ENCODE results near the gene RCHY1.
A peak's percentile ranks its signal among the peaks of the same experiment; 100 is the strongest.
"Not testable (repeated sequence)": the region's sequence is repeated elsewhere in the genome, so short reads cannot be mapped to it uniquely, and the experiment has no call there.

The RCHY1 gene

GRCh38 chr4:75519452-75519851 is 5.2 kb upstream of the RCHY1 start:
- H3K4me3 ChIP-seq (ENCODE audit: insufficient read depth, low read depth, low read length); H3K4me1 ChIP-seq (ENCODE audit: control insufficient read depth, insufficient read depth, low read length); H3K9me3 ChIP-seq (ENCODE audit: control insufficient read depth, low read length); H3K27me3 ChIP-seq (ENCODE audit: control insufficient read depth, insufficient read depth, low read length, poor library complexity, severe bottlenecking); H3K27ac ChIP-seq (ENCODE audit: insufficient read depth, low read depth, low read length, poor library complexity, severe bottlenecking): not testable (repeated sequence)
- WGBS, 2 experiments = 75 to 100% methylated on average over 1 of the region's 7 CpGs
- peaks cover 20% of the 10 kb centered on the region for H3K36me3 ChIP-seq (ENCODE audit: control insufficient read depth, insufficient read depth, low read length)

- H3K4me1 ChIP-seq (ENCODE audit: control insufficient read depth, insufficient read depth, low read length) = peaks cover 15% of the 10 kb centered on the region
- no peaks in the 10 kb centered on the region for H3K27me3 ChIP-seq (ENCODE audit: control insufficient read depth, insufficient read depth, low read length, poor library complexity, severe bottlenecking)
- H3K9me3 ChIP-seq (ENCODE audit: control insufficient read depth, low read length) = no peaks in the 10 kb centered on the region
- no peak overlapping the region for H3K4me3 ChIP-seq (ENCODE audit: insufficient read depth, low read depth, low read length)
- no peak overlapping the region for H3K27ac ChIP-seq (ENCODE audit: insufficient read depth, low read depth, low read length, poor library complexity, severe bottlenecking)
- peaks cover 14% of the 10 kb centered on the region for H3K36me3 ChIP-seq (ENCODE audit: control insufficient read depth, insufficient read depth, low read length)
- 100% methylated on average over 1 of the region's 1 CpG; no CpG with 5 or more reads in 1 of the 2 experiments for WGBS, 2 experiments
These were observed 1.9 kb upstream of the RCHY1 start for GRCh38 chr4:75516144-75516543.

- Histone ChIP-seq H3K36me3 (ENCODE audit: control insufficient read depth, insufficient read depth, low read length) (peaks cover 14% of the 10 kb centered on the region), H3K9me3 (ENCODE audit: control insufficient read depth, low read length) (no peaks in the 10 kb centered on the region), H3K27ac (ENCODE audit: insufficient read depth, low read depth, low read length, poor library complexity, severe bottlenecking) (peak overlapping the region; percentile 59), H3K4me1 (ENCODE audit: control insufficient read depth, insufficient read depth, low read length) (peaks cover 15% of the 10 kb centered on the region), H3K4me3 (ENCODE audit: insufficient read depth, low read depth, low read length) (peak overlapping the region; percentile 52), H3K27me3 (ENCODE audit: control insufficient read depth, insufficient read depth, low read length, poor library complexity, severe bottlenecking) (no peaks in the 10 kb centered on the region)
- WGBS, 2 experiments = 80 to 83% methylated on average over 7 to 8 of the region's 9 CpGs
These were observed 878 bp upstream of the RCHY1 start for GRCh38 chr4:75514949-75515612.

- 3 to 6% methylated on average over 11 to 12 of the region's 12 CpGs for WGBS, 2 experiments
- no peak overlapping the region for H3K27ac ChIP-seq (ENCODE audit: insufficient read depth, low read depth, low read length, poor library complexity, severe bottlenecking)
- no peaks in the 10 kb centered on the region for H3K27me3 ChIP-seq (ENCODE audit: control insufficient read depth, insufficient read depth, low read length, poor library complexity, severe bottlenecking)
- H3K4me3 ChIP-seq (ENCODE audit: insufficient read depth, low read depth, low read length) = peak overlapping the region; percentile 52
- no peaks in the 10 kb centered on the region for H3K9me3 ChIP-seq (ENCODE audit: control insufficient read depth, low read length)
- H3K4me1 ChIP-seq (ENCODE audit: control insufficient read depth, insufficient read depth, low read length) = peaks cover 15% of the 10 kb centered on the region
- peaks cover 9% of the 10 kb centered on the region for H3K36me3 ChIP-seq (ENCODE audit: control insufficient read depth, insufficient read depth, low read length)
These were observed 575 bp downstream of the RCHY1 start for GRCh38 chr4:75513526-75514130.

GRCh38 chr4:75512386-75513211 is 1.6 kb downstream of the RCHY1 start:
- Histone ChIP-seq H3K9me3 (ENCODE audit: control insufficient read depth, low read length) (no peaks in the 10 kb centered on the region), H3K4me3 (ENCODE audit: insufficient read depth, low read depth, low read length) (peak overlapping the region; percentile 52), H3K4me1 (ENCODE audit: control insufficient read depth, insufficient read depth, low read length) (peaks cover 15% of the 10 kb centered on the region), H3K36me3 (ENCODE audit: control insufficient read depth, insufficient read depth, low read length) (peaks cover 6% of the 10 kb centered on the region), H3K27me3 (ENCODE audit: control insufficient read depth, insufficient read depth, low read length, poor library complexity, severe bottlenecking) (no peaks in the 10 kb centered on the region), H3K27ac (ENCODE audit: insufficient read depth, low read depth, low read length, poor library complexity, severe bottlenecking) (no peak overlapping the region)
- 33 to 36% methylated on average over 5 of the region's 6 CpGs for WGBS, 2 experiments

- H3K4me1 ChIP-seq (ENCODE audit: control insufficient read depth, insufficient read depth, low read length) = peaks cover 15% of the 10 kb centered on the region
- H3K27ac ChIP-seq (ENCODE audit: insufficient read depth, low read depth, low read length, poor library complexity, severe bottlenecking) = no peak overlapping the region
These were observed 2.4 kb downstream of the RCHY1 start for GRCh38 chr4:75511841-75512240.

GRCh38 chr4:75509592-75509991 is 4.6 kb downstream of the RCHY1 start:
- not testable (repeated sequence) for H3K4me3 ChIP-seq (ENCODE audit: insufficient read depth, low read depth, low read length); H3K9me3 ChIP-seq (ENCODE audit: control insufficient read depth, low read length); H3K27me3 ChIP-seq (ENCODE audit: control insufficient read depth, insufficient read depth, low read length, poor library complexity, severe bottlenecking); H3K36me3 ChIP-seq (ENCODE audit: control insufficient read depth, insufficient read depth, low read length); H3K27ac ChIP-seq (ENCODE audit: insufficient read depth, low read depth, low read length, poor library complexity, severe bottlenecking)
- 93 to 94% methylated on average over 4 of the region's 4 CpGs for WGBS, 2 experiments
- peaks cover 10% of the 10 kb centered on the region for H3K4me1 ChIP-seq (ENCODE audit: control insufficient read depth, insufficient read depth, low read length)

More at GRCh38 chr4:75511841-75512240, 2.4 kb downstream of the RCHY1 start:
- WGBS, 2 experiments = 19 to 21% methylated on average over 3 of the region's 3 CpGs
- H3K9me3 ChIP-seq (ENCODE audit: control insufficient read depth, low read length) = no peaks in the 10 kb centered on the region
- no peak overlapping the region for H3K4me3 ChIP-seq (ENCODE audit: insufficient read depth, low read depth, low read length)
- no peaks in the 10 kb centered on the region for H3K27me3 ChIP-seq (ENCODE audit: control insufficient read depth, insufficient read depth, low read length, poor library complexity, severe bottlenecking)
- H3K36me3 ChIP-seq (ENCODE audit: control insufficient read depth, insufficient read depth, low read length) = no peaks in the 10 kb centered on the region

- WGBS, 2 experiments = 100% methylated on average over 1 to 2 of the region's 2 CpGs
- Histone ChIP-seq H3K9me3 (ENCODE audit: control insufficient read depth, low read length) (no peaks in the 10 kb centered on the region), H3K27me3 (ENCODE audit: control insufficient read depth, insufficient read depth, low read length, poor library complexity, severe bottlenecking) (no peaks in the 10 kb centered on the region), H3K27ac (ENCODE audit: insufficient read depth, low read depth, low read length, poor library complexity, severe bottlenecking) (no peak overlapping the region), H3K4me1 (ENCODE audit: control insufficient read depth, insufficient read depth, low read length) (no peaks in the 10 kb centered on the region), H3K4me3 (ENCODE audit: insufficient read depth, low read depth, low read length) (no peak overlapping the region), H3K36me3 (ENCODE audit: control insufficient read depth, insufficient read depth, low read length) (no peaks in the 10 kb centered on the region)
These were observed 8.6 kb downstream of the RCHY1 start for GRCh38 chr4:75505630-75506029.

GRCh38 chr4:75502671-75503070 is 11.5 kb downstream of the RCHY1 start:
- peaks cover 6% of the 10 kb centered on the region for H3K36me3 ChIP-seq (ENCODE audit: control insufficient read depth, insufficient read depth, low read length)
- H3K27ac ChIP-seq (ENCODE audit: insufficient read depth, low read depth, low read length, poor library complexity, severe bottlenecking) = no peak overlapping the region
- no peak overlapping the region for H3K4me3 ChIP-seq (ENCODE audit: insufficient read depth, low read depth, low read length)
- 91 to 98% methylated on average over 2 of the region's 2 CpGs for WGBS, 2 experiments
- H3K27me3 ChIP-seq (ENCODE audit: control insufficient read depth, insufficient read depth, low read length, poor library complexity, severe bottlenecking) = no peaks in the 10 kb centered on the region
- peaks cover 4% of the 10 kb centered on the region for H3K9me3 ChIP-seq (ENCODE audit: control insufficient read depth, low read length)
- no peaks in the 10 kb centered on the region for H3K4me1 ChIP-seq (ENCODE audit: control insufficient read depth, insufficient read depth, low read length)

- 88 to 100% methylated on average over 1 to 2 of the region's 2 CpGs for WGBS, 2 experiments
- no peak overlapping the region for H3K4me3 ChIP-seq (ENCODE audit: insufficient read depth, low read depth, low read length)
- peaks cover 4% of the 10 kb centered on the region for H3K9me3 ChIP-seq (ENCODE audit: control insufficient read depth, low read length)
- H3K27ac ChIP-seq (ENCODE audit: insufficient read depth, low read depth, low read length, poor library complexity, severe bottlenecking) = no peak overlapping the region
- H3K27me3 ChIP-seq (ENCODE audit: control insufficient read depth, insufficient read depth, low read length, poor library complexity, severe bottlenecking) = no peaks in the 10 kb centered on the region
- H3K4me1 ChIP-seq (ENCODE audit: control insufficient read depth, insufficient read depth, low read length) = no peaks in the 10 kb centered on the region
- peaks cover 6% of the 10 kb centered on the region for H3K36me3 ChIP-seq (ENCODE audit: control insufficient read depth, insufficient read depth, low read length)
These were observed 14.3 kb downstream of the RCHY1 start for GRCh38 chr4:75499900-75500299.
